Psoas muscle (tissue), 8 donors: Measurements from ENCODE around the gene THADA. TPM values are rescaled to one million over a fixed set of nuclear protein-coding genes. Genes with fewer than 3 reads are reported as not detected.

ENCODE experiments used
- ATAC-seq, 4 donors: fragments of 200-7000 bp; cut with Tn5 transposase; one replicate each; pipeline ENCODE4 v1.9.1; 2020; ENCODE audit warnings: moderate library complexity in 3 of 4, mild to moderate bottlenecking in 2 of 4
- DNase-seq, 2 donors: peaks; one replicate each; pipeline ENCODE4 v3.0.0-alpha.2; 2020
- H3K27ac ChIP-seq: fragments of 200-600 bp; one replicate; pipeline ENCODE4 v1.8.0; 2022
- H3K27me3 ChIP-seq, 3 donors: fragments of 200-600 bp in 1 of 3; one replicate each; pipeline versions ENCODE4 v1.6.1 to v1.8.0; 2013 to 2022; ENCODE audit warnings: low read length in 2 of 3, mild to moderate bottlenecking in 2 of 3, moderate library complexity in 1 of 3; ENCODE audit not compliant: insufficient read depth in 3 of 3
- H3K36me3 ChIP-seq, 2 donors: fragments of 200-600 bp in 1 of 2; one replicate each; pipeline versions ENCODE4 v1.6.1 to v1.8.0; 2013 to 2022; ENCODE audit warnings: low read depth in 1 of 2, mild to moderate bottlenecking in 1 of 2, moderate library complexity in 1 of 2; ENCODE audit not compliant: insufficient read depth in 1 of 2
- H3K4me1 ChIP-seq: fragments of 200-600 bp; one replicate; pipeline ENCODE4 v1.8.0; 2022
- H3K4me3 ChIP-seq: fragments of 200-600 bp; one replicate; pipeline ENCODE4 v1.8.0; 2022; ENCODE audit warnings: mild to moderate bottlenecking
- H3K9me3 ChIP-seq: fragments of 200-600 bp; one replicate; pipeline ENCODE4 v1.8.0; 2022
- CTCF ChIP-seq: fragments of 200-600 bp; IDR thresholded peaks from one replicate; pipeline ENCODE4 v1.8.0; 2022; ENCODE audit warnings: antibody characterized with exemption
- WGBS, 3 donors: extraction: QIAGEN DNeasy Blood & Tissue Kit; methylation state at CpG; one replicate each; pipeline versions ENCODE4 v1.1.6 to v1.1.7; 2013; 5-methylcytosine and 5-hydroxymethylcytosine counted together
- intact Hi-C, 2 donors: fragments of 100-400 bp; cut with DNase I; formaldehyde crosslinking; loops; one replicate each; pipeline versions ENCODE4 v1.11.0 to v1.14.2; 2022
- polyA plus RNA-seq, 3 donors: library from polyadenylated mRNA; stranded (reverse); fragments of 200-250 nt; gene quantifications; one replicate each; pipeline ENCODE4 v1.2.3, GENCODE V29; 2013
- total RNA-seq, 4 donors: library from RNA; stranded (reverse); fragmentation: NEBNext Ultra II Directional in 2 of 4; extraction: Animal tissue kit (Norgen Biotek cat#: 25700) in 2 of 4; gene quantifications; one replicate each; pipeline versions ENCODE4 v1.2.1 to v1.2.4, GENCODE V29; 2021 to 2023
- donor health status: healthy with polysubstance abuse.
- donor health status: DM: no; HTN: no; CAD: no; lungs with moderate emphysema.
- donor health status: Bipolar disorder and iron deficiency.
- donor health status: healthy.
- donor health status: DM: yes; HTN: yes; CAD: no.
- donor health status: DM: no; HTN: no; CAD: no.
- donor health status: DM: no; HTN: no; CAD: no.
- donor health status: DM: yes; HTN: yes; CAD: no.

Gene THADA
- total and polyA plus RNA-seq, 7 donors = 8.1 to 17.4 (median 11.6) TPM

- Histone ChIP-seq H3K27me3 (no peaks in the 10 kb centered on the region), H3K36me3 (no peaks in the 10 kb centered on the region), H3K4me1 (peaks cover 12% of the 10 kb centered on the region), H3K27ac (peak overlapping the region; percentile 74), H3K9me3 (no peaks in the 10 kb centered on the region), H3K4me3 (peak overlapping the region; percentile 34)
- WGBS, 3 donors = 72 to 78% (median 73%) methylated on average over 10 of the region's 10 CpGs
- ATAC-seq = peak in 1 of 4 donors; percentile 1
- intact Hi-C loops = no loop called here
- no peak for TF ChIP-seq CTCF
- peak in 1 of 2 donors; percentile 58 for DNase-seq
Measured at GRCh38 chr2:43268066-43268953, 327.5 kb downstream of the THADA start.

- peaks cover 12% of the 10 kb centered on the region for H3K4me1 ChIP-seq
- no peak overlapping the region for H3K4me3 ChIP-seq
- intact Hi-C loops = no loop called here
- DNase-seq (no peak), ATAC-seq (no peak)
- 87 to 92% (median 90%) methylated on average over 7 of the region's 7 CpGs for WGBS, 3 donors
- H3K27ac ChIP-seq = no peak overlapping the region
- H3K36me3 ChIP-seq = no peaks in the 10 kb centered on the region
- no peak for TF ChIP-seq CTCF
- H3K27me3 ChIP-seq = no peaks in the 10 kb centered on the region
- H3K9me3 ChIP-seq = no peaks in the 10 kb centered on the region
Measured at GRCh38 chr2:43267381-43267780, 328.5 kb downstream of the THADA start.

GRCh38 chr2:43266711-43267111 is 329.1 kb downstream of the THADA start:
- Histone ChIP-seq H3K36me3 (no peaks in the 10 kb centered on the region), H3K27me3 (no peaks in the 10 kb centered on the region), H3K27ac (no peak overlapping the region), H3K4me3 (no peak overlapping the region), H3K9me3 (no peaks in the 10 kb centered on the region), H3K4me1 (peaks cover 12% of the 10 kb centered on the region)
- no peak for TF ChIP-seq CTCF
- DNase-seq (peak; percentile 44 to 77), ATAC-seq (no peak)
- WGBS, 3 donors = 75 to 78% (median 76%) methylated on average over 4 of the region's 4 CpGs
- intact Hi-C loops = no loop called here

- no peak for TF ChIP-seq CTCF
- ATAC-seq (no peak), DNase-seq (peak; percentile 28 to 64)
- no peaks in the 10 kb centered on the region for H3K9me3 ChIP-seq
- H3K27ac ChIP-seq = peak overlapping the region; percentile 11
- 53 to 58% (median 54%) methylated on average over 9 of the region's 9 CpGs for WGBS, 3 donors
- no peaks in the 10 kb centered on the region for H3K36me3 ChIP-seq
- intact Hi-C loops = no loop called here
- no peaks in the 10 kb centered on the region for H3K27me3 ChIP-seq
- H3K4me3 ChIP-seq = no peak overlapping the region
- peaks cover 12% of the 10 kb centered on the region for H3K4me1 ChIP-seq
Measured at GRCh38 chr2:43265421-43265820, 330.4 kb downstream of the THADA start.
